ENCODE results near the gene DAAM2.

Gene DAAM2

GRCh38 chr6:39791850-39792539 is at the start of gene DAAM2:
Gene DAAM2 (plus strand): TSS chr6:39792376. CDS start chr6:39856303, 63,927 bp downstream.
- Histone ChIP-seq H3K27me3 (peaks cover 45 to 54% (median 51%) of the 10 kb centered on the region in 11 experiments), H3K36me3 (no peaks in the 10 kb centered on the region), H4K20me1 (peaks cover 0 to 9% (median 0%) of the 10 kb centered on the region in 11 experiments; a peak in 2 of 22 replicates), H3K27ac (no peak within 1 kb of the TSS), H3K9me3 (replicated peaks in 1 of 11) (peaks cover 0 to 4% (median 0%) of the 10 kb centered on the region in 11 experiments; a peak in 2 of 22 replicates), H3K9ac (peak within 1 kb of the TSS in 3 of 11 experiments; percentile 37 to 53 (median 46); a peak in 4 of 22 replicates), H3K4me2 (peak within 1 kb of the TSS; percentile 41 to 83 (median 67)), H3K4me1 (peaks cover 0 to 9% (median 0%) of the 10 kb centered on the region in 10 experiments; a peak in 1 of 20 replicates), H3K4me3 (peak within 1 kb of the TSS; percentile 35 to 63 (median 51))
- TF ChIP-seq Cebpa-rat (IDR thresholded peaks at IDR 0.05) = no peak

GRCh38 chr6:39746795-39747194 is 45.4 kb upstream of the DAAM2 start:
- H3K9ac ChIP-seq = no peak overlapping the region
- no peaks in the 10 kb centered on the region for H3K9me3 ChIP-seq (replicated peaks in 1 of 11)

GRCh38 chr6:39752835-39753724 is 39.1 kb upstream of the DAAM2 start:
- Histone ChIP-seq H3K36me3 (no peaks in the 10 kb centered on the region), H3K4me3 (no peak overlapping the region), H3K4me2 (peak overlapping the region in 1 of 11 experiments; percentile 6; a peak in 3 of 22 replicates), H3K9me3 (replicated peaks in 1 of 11) (no peaks in the 10 kb centered on the region), H3K27me3 (no peaks in the 10 kb centered on the region), H3K9ac (no peak overlapping the region), H3K4me1 (peaks cover 0 to 12% (median 0%) of the 10 kb centered on the region in 10 experiments; a peak in 2 of 20 replicates), H4K20me1 (no peaks in the 10 kb centered on the region), H3K27ac (no peak overlapping the region)
- TF ChIP-seq Cebpa-rat (IDR thresholded peaks at IDR 0.05) = no peak

More at GRCh38 chr6:39746795-39747194, 45.4 kb upstream of the DAAM2 start:
- no peak overlapping the region for H3K27ac ChIP-seq
- H3K27me3 ChIP-seq = no peaks in the 10 kb centered on the region
- TF ChIP-seq Cebpa-rat (IDR thresholded peaks at IDR 0.05) = no peak
- H3K4me2 ChIP-seq = no peak overlapping the region
- H3K36me3 ChIP-seq = no peaks in the 10 kb centered on the region
- no peaks in the 10 kb centered on the region for H4K20me1 ChIP-seq
- no peak overlapping the region for H3K4me3 ChIP-seq
- H3K4me1 ChIP-seq = no peaks in the 10 kb centered on the region

- TF ChIP-seq Cebpa-rat (IDR thresholded peaks at IDR 0.05) = no peak
- no peak overlapping the region for H3K4me3 ChIP-seq
- peak overlapping the region in 1 of 11 experiments; percentile 6; a peak in 3 of 22 replicates for H3K4me2 ChIP-seq
Measured at GRCh38 chr6:39753725-39754045, 38.5 kb upstream of the DAAM2 start.

GRCh38 chr6:39754514-39755115 is 37.6 kb upstream of the DAAM2 start:
- Histone ChIP-seq H3K4me3 (no peak overlapping the region), H3K9me3 (replicated peaks in 1 of 11) (no peaks in the 10 kb centered on the region), H3K9ac (no peak overlapping the region), H3K4me1 (peaks cover 0 to 12% (median 0%) of the 10 kb centered on the region in 10 experiments; a peak in 2 of 20 replicates), H3K27me3 (no peaks in the 10 kb centered on the region), H4K20me1 (no peaks in the 10 kb centered on the region), H3K27ac (no peak overlapping the region), H3K4me2 (no peak overlapping the region), H3K36me3 (no peaks in the 10 kb centered on the region)
- TF ChIP-seq Cebpa-rat (IDR thresholded peaks at IDR 0.05) = no peak

More at GRCh38 chr6:39753725-39754045, 38.5 kb upstream of the DAAM2 start:
- H3K36me3 ChIP-seq = no peaks in the 10 kb centered on the region
- H4K20me1 ChIP-seq = no peaks in the 10 kb centered on the region
- H3K27me3 ChIP-seq = no peaks in the 10 kb centered on the region
- H3K4me1 ChIP-seq = peaks cover 0 to 12% (median 0%) of the 10 kb centered on the region in 10 experiments; a peak in 2 of 20 replicates
- no peak overlapping the region for H3K27ac ChIP-seq
- H3K9ac ChIP-seq = no peak overlapping the region
- H3K9me3 ChIP-seq (replicated peaks in 1 of 11) = no peaks in the 10 kb centered on the region

- Histone ChIP-seq H4K20me1 (no peaks in the 10 kb centered on the region), H3K4me1 (peaks cover 0 to 12% (median 0%) of the 10 kb centered on the region in 10 experiments; a peak in 2 of 20 replicates), H3K9me3 (replicated peaks in 1 of 11) (no peaks in the 10 kb centered on the region), H3K4me3 (no peak overlapping the region), H3K27me3 (no peaks in the 10 kb centered on the region), H3K27ac (no peak overlapping the region), H3K4me2 (no peak overlapping the region), H3K36me3 (no peaks in the 10 kb centered on the region), H3K9ac (no peak overlapping the region)
- no peak for TF ChIP-seq Cebpa-rat (IDR thresholded peaks at IDR 0.05)
Measured at GRCh38 chr6:39755231-39755630, 36.9 kb upstream of the DAAM2 start.

GRCh38 chr6:39756582-39756981 is 35.6 kb upstream of the DAAM2 start:
- TF ChIP-seq Cebpa-rat (IDR thresholded peaks at IDR 0.05) = no peak
- Histone ChIP-seq H3K9ac (no peak overlapping the region), H3K36me3 (no peaks in the 10 kb centered on the region), H3K4me2 (no peak overlapping the region), H4K20me1 (no peaks in the 10 kb centered on the region), H3K4me1 (peaks cover 0 to 12% (median 0%) of the 10 kb centered on the region in 10 experiments; a peak in 2 of 20 replicates), H3K27me3 (no peaks in the 10 kb centered on the region), H3K27ac (no peak overlapping the region), H3K4me3 (no peak overlapping the region), H3K9me3 (replicated peaks in 1 of 11) (no peaks in the 10 kb centered on the region)

GRCh38 chr6:39758905-39759605 is 33.1 kb upstream of the DAAM2 start:
- no peak for TF ChIP-seq Cebpa-rat (IDR thresholded peaks at IDR 0.05)
- H3K9ac ChIP-seq = no peak overlapping the region
- H3K27me3 ChIP-seq = no peaks in the 10 kb centered on the region
- H3K4me3 ChIP-seq = no peak overlapping the region
- H4K20me1 ChIP-seq = no peaks in the 10 kb centered on the region
- H3K4me2 ChIP-seq = no peak overlapping the region
- no peak overlapping the region for H3K27ac ChIP-seq
- H3K36me3 ChIP-seq = no peaks in the 10 kb centered on the region
- no peaks in the 10 kb centered on the region for H3K9me3 ChIP-seq (replicated peaks in 1 of 11)
- peaks cover 0 to 4% (median 0%) of the 10 kb centered on the region in 10 experiments; a peak in 1 of 20 replicates for H3K4me1 ChIP-seq

Measured in BLaER1 treated with 17β-estradiol and CSF1 and Interleukin-3, amounts not matched to agents 10 nM and 100 nM (cell line).